Breast epithelium (tissue), 4 donors: Measurements from ENCODE around the gene EFNA5. TPM values are rescaled to one million over a fixed set of nuclear protein-coding genes. Genes with fewer than 3 reads are reported as not detected.

Experiments
- DNase-seq, 2 donors: peaks; one replicate each; pipeline ENCODE4 v3.0.0-alpha.2; 2019; ENCODE audit warnings: low spot score in 2 of 2
- H3K27ac ChIP-seq, 2 donors: fragments of 200-600 bp; sonication (generic) in 1 of 2; one replicate each; pipeline ENCODE4 v1.5.1; 2016 to 2019; ENCODE audit warnings: mild to moderate bottlenecking in 1 of 2
- H3K27me3 ChIP-seq, 2 donors: fragments of 200-600 bp; sonication (generic) in 1 of 2; one replicate each; pipeline versions ENCODE4 v1.5.1 to v1.6.0; 2017 to 2019; ENCODE audit warnings: control low read depth in 1 of 2, mild to moderate bottlenecking in 1 of 2
- H3K36me3 ChIP-seq: fragments of 200-600 bp; one replicate; pipeline ENCODE4 v1.5.1; 2019
- H3K4me1 ChIP-seq, 2 donors: fragments of 200-600 bp; sonication (generic); one replicate each; pipeline ENCODE4 v1.5.1; 2016 to 2019; ENCODE audit warnings: control low read depth in 1 of 2
- H3K4me3 ChIP-seq, 3 donors: fragments of 200-600 bp; sonication (generic); 1 replicate in 2 of 3; 2 replicates in 1 of 3; pipeline ENCODE4 v1.5.1; 2016 to 2019; ENCODE audit warnings: mild to moderate bottlenecking in 3 of 3, moderate library complexity in 2 of 3
- H3K9me3 ChIP-seq, 2 donors: fragments of 200-600 bp; sonication (generic) in 1 of 2; one replicate each; pipeline ENCODE4 v1.5.1; 2016 to 2019; ENCODE audit warnings: control low read depth in 1 of 2
- CTCF ChIP-seq, 3 donors: fragments of 450-650 bp; IDR thresholded peaks; one replicate each; pipeline ENCODE4 v1.5.1; 2016 to 2017; ENCODE audit warnings: antibody characterized with exemption in 3 of 3, mild to moderate bottlenecking in 3 of 3, moderate library complexity in 3 of 3
- POLR2A ChIP-seq: fragments of 450-650 bp; IDR thresholded peaks from one replicate; pipeline ENCODE4 v1.6.1; 2016; ENCODE audit warnings: antibody characterized with exemption, mild to moderate bottlenecking, moderate library complexity
- POLR2AphosphoS5 ChIP-seq, 3 donors: sonication (generic); formaldehyde crosslinking; IDR thresholded peaks; one replicate each; pipeline ENCODE4 v1.6.1; 2017; ENCODE audit warnings: antibody characterized with exemption in 3 of 3
- intact Hi-C: fragments of 100-400 bp; cut with DNase I; formaldehyde crosslinking; loops from one replicate; pipeline ENCODE4 v1.15.1; 2023; ENCODE audit warnings: low total_unique reads
- total RNA-seq, 3 donors: library from RNA; depleted of rRNA; stranded (reverse); fragments of >200 nt; gene quantifications; one replicate each; pipeline ENCODE4 v1.1.0, GENCODE V29; 2016

EFNA5 gene
- total RNA-seq, 3 donors from 2014 or later, result 12.1 to 34.2 (median 12.3) TPM

- Histone ChIP-seq H3K27ac (no peak overlapping the region), H3K27me3 (no peaks in the 10 kb centered on the region), H3K4me3 (no peak overlapping the region), H3K4me1 (no peaks in the 10 kb centered on the region), H3K9me3 (no peaks in the 10 kb centered on the region), H3K36me3 (no peaks in the 10 kb centered on the region)
- TF ChIP-seq POLR2A, result no peak
- TF ChIP-seq POLR2AphosphoS5 (IDR thresholded peaks at IDR 0.05), result no peak
- TF ChIP-seq CTCF (IDR thresholded peaks at IDR 0.05), result no peak
- DNase-seq, result no peak
- intact Hi-C loops, result no loop called here
Measured at GRCh38 chr5:107367939-107368338, 302.8 kb downstream of the EFNA5 start.

GRCh38 chr5:107367480-107367879 lies 303.3 kb downstream of the EFNA5 start:
- no peak for DNase-seq
- Histone ChIP-seq H3K27me3 (no peaks in the 10 kb centered on the region), H3K4me1 (no peaks in the 10 kb centered on the region), H3K9me3 (no peaks in the 10 kb centered on the region), H3K4me3 (no peak overlapping the region), H3K36me3 (no peaks in the 10 kb centered on the region), H3K27ac (no peak overlapping the region)
- intact Hi-C loops, result no loop called here
- TF ChIP-seq CTCF (IDR thresholded peaks at IDR 0.05), result no peak
- TF ChIP-seq POLR2A, result no peak
- TF ChIP-seq POLR2AphosphoS5 (IDR thresholded peaks at IDR 0.05), result no peak

- DNase-seq, result no peak
- H3K36me3 ChIP-seq, result no peaks in the 10 kb centered on the region
Measured at GRCh38 chr5:107365320-107366109, 305.2 kb downstream of the EFNA5 start.

GRCh38 chr5:107364443-107365319 lies 306.1 kb downstream of the EFNA5 start:
- H3K36me3 ChIP-seq, result no peaks in the 10 kb centered on the region
- no peaks in the 10 kb centered on the region for H3K9me3 ChIP-seq
- TF ChIP-seq POLR2AphosphoS5 (IDR thresholded peaks at IDR 0.05), result no peak
- TF ChIP-seq POLR2A, result no peak
- TF ChIP-seq CTCF (IDR thresholded peaks at IDR 0.05), result no peak
- H3K4me1 ChIP-seq, result no peaks in the 10 kb centered on the region
- no peak overlapping the region for H3K4me3 ChIP-seq
- intact Hi-C loops, result no loop called here
- H3K27me3 ChIP-seq, result no peaks in the 10 kb centered on the region
- no peak for DNase-seq
- H3K27ac ChIP-seq, result no peak overlapping the region

More at GRCh38 chr5:107365320-107366109, 305.2 kb downstream of the EFNA5 start:
- H3K27ac ChIP-seq, result no peak overlapping the region
- no peaks in the 10 kb centered on the region for H3K4me1 ChIP-seq
- no peaks in the 10 kb centered on the region for H3K9me3 ChIP-seq
- TF ChIP-seq CTCF (IDR thresholded peaks at IDR 0.05) (no peak), POLR2AphosphoS5 (IDR thresholded peaks at IDR 0.05) (no peak), POLR2A (no peak)
- no peaks in the 10 kb centered on the region for H3K27me3 ChIP-seq
- H3K4me3 ChIP-seq, result no peak overlapping the region
- intact Hi-C loops, result no loop called here

GRCh38 chr5:107363768-107364167 lies 307.0 kb downstream of the EFNA5 start:
- no peak overlapping the region for H3K4me3 ChIP-seq
- peaks cover 0 to 3% of the 10 kb centered on the region in 2 donors for H3K4me1 ChIP-seq
- TF ChIP-seq CTCF (IDR thresholded peaks at IDR 0.05) (no peak), POLR2AphosphoS5 (IDR thresholded peaks at IDR 0.05) (no peak), POLR2A (no peak)
- no peak for DNase-seq
- no peaks in the 10 kb centered on the region for H3K9me3 ChIP-seq
- no peaks in the 10 kb centered on the region for H3K27me3 ChIP-seq
- no peak overlapping the region for H3K27ac ChIP-seq
- H3K36me3 ChIP-seq, result no peaks in the 10 kb centered on the region
- intact Hi-C loops, result no loop called here
